HepG2 (cell line): ENCODE measurements around the gene PEX11B. TPM values are rescaled to one million over a fixed set of nuclear protein-coding genes. Genes with fewer than 3 reads are reported as not detected.
A peak's percentile ranks its signal among the peaks of the same experiment; 100 is the strongest.

Source experiments
- AGO1 ChIP-seq: fragments of 200-400 bp; formaldehyde crosslinking; IDR thresholded peaks from 2 replicates; pipeline ENCODE4 v1.6.1; 2017; ENCODE audit warnings: mild to moderate bottlenecking, low read depth, low read length, moderate library complexity; ENCODE audit not compliant: poor library complexity, severe bottlenecking
- ATF6 ChIP-seq: sonication (generic); formaldehyde crosslinking; conservative IDR thresholded peaks from 2 replicates; pipeline ENCODE4 v1.4.0; 2020; ENCODE audit warnings: missing genetic modification reagents
- FOXC1 ChIP-seq: sonication (generic); formaldehyde crosslinking; IDR thresholded peaks from 2 replicates; pipeline ENCODE4 v1.8.0; 2022; ENCODE audit warnings: mild to moderate bottlenecking, missing genetic modification reagents, borderline replicate concordance
- HDAC2 ChIP-seq: sonication (generic); formaldehyde crosslinking; IDR thresholded peaks from 2 replicates; pipeline ENCODE4 v1.4.0; 2020; ENCODE audit warnings: missing genetic modification reagents
- HMG20B ChIP-seq: conservative IDR thresholded peaks from 2 replicates; pipeline ENCODE4 v1.6.1; 2016; ENCODE audit warnings: missing genetic modification reagents, missing compliant biosample characterization
- HNRNPLL ChIP-seq: fragments of 200-400 bp; formaldehyde crosslinking; IDR thresholded peaks from 2 replicates; pipeline ENCODE4 v1.6.1; 2017; ENCODE audit warnings: mild to moderate bottlenecking, low read depth, low read length; ENCODE audit not compliant: poor library complexity, severe bottlenecking
- NBN ChIP-seq: fragments of 450-650 bp; conservative IDR thresholded peaks from 2 replicates; pipeline ENCODE4 v1.6.1; 2017
- PBX3 ChIP-seq: sonication (generic); formaldehyde crosslinking; IDR thresholded peaks from 2 replicates; pipeline ENCODE4 v1.8.1; 2023; ENCODE audit warnings: missing genetic modification reagents, inconsistent platforms, borderline replicate concordance
- SNAPC2 ChIP-seq: sonication (generic); formaldehyde crosslinking; IDR thresholded peaks from 2 replicates; pipeline ENCODE4 v1.8.1; 2022; ENCODE audit warnings: mild to moderate bottlenecking, missing genetic modification reagents
- TARDBP ChIP-seq: sonication (generic); formaldehyde crosslinking; IDR thresholded peaks from 2 replicates; pipeline ENCODE4 v1.8.0; 2022; ENCODE audit warnings: mild to moderate bottlenecking, missing genetic modification reagents
- YY1 ChIP-seq: IDR thresholded peaks from 2 replicates; pipeline ENCODE4 v1.6.1; 2011; ENCODE audit warnings: low read length, low read depth, moderate library complexity, mild to moderate bottlenecking; ENCODE audit not compliant: insufficient read depth, insufficient replicate concordance
- ZBTB1 ChIP-seq: sonication (generic); formaldehyde crosslinking; IDR thresholded peaks from 2 replicates; pipeline ENCODE4 v1.4.0; 2020; ENCODE audit warnings: missing genetic modification reagents, borderline replicate concordance
- ZBTB21 ChIP-seq: sonication (generic); formaldehyde crosslinking; IDR thresholded peaks from 2 replicates; pipeline ENCODE4 v1.4.0; 2020; ENCODE audit warnings: missing genetic modification reagents
- ZFP41 ChIP-seq: sonication (generic); formaldehyde crosslinking; IDR thresholded peaks from 2 replicates; pipeline ENCODE4 v1.4.0; 2020; ENCODE audit warnings: mild to moderate bottlenecking, missing genetic modification reagents, borderline replicate concordance
- ZKSCAN1 ChIP-seq: fragments of 150-350 bp; IDR thresholded peaks from 2 replicates; pipeline ENCODE4 v1.6.1; 2014; ENCODE audit warnings: low read length
- ZNF260 ChIP-seq: sonication (generic); formaldehyde crosslinking; IDR thresholded peaks from 2 replicates; pipeline ENCODE4 v1.4.0; 2020; ENCODE audit warnings: missing genetic modification reagents, low read depth, mild to moderate bottlenecking, borderline replicate concordance
- ZNF550 ChIP-seq: sonication (generic); formaldehyde crosslinking; IDR thresholded peaks from 2 replicates; pipeline ENCODE4 v1.4.0; 2020; ENCODE audit warnings: mild to moderate bottlenecking, missing genetic modification reagents, borderline replicate concordance
- polyA plus RNA-seq, 8 experiments: library from polyadenylated mRNA; depleted of rRNA in 3 of 8; stranded (reverse) in 7 of 8; unstranded in 1 of 8; fragments of >200 nt; fragmentation: Illumina TruSeq in 4 of 8; extraction: Trizol in 4 of 8; gene quantifications; 2 replicates each; pipeline versions ENCODE4 v1.2.1 to v1.2.3, GENCODE V29; 2011 to 2016; ENCODE audit warnings: low read depth in 4 of 8, missing spikeins in 1 of 8, mixed read lengths in 1 of 8; ENCODE audit not compliant: insufficient read depth in 1 of 8
- total RNA-seq, 5 experiments: library from RNA; depleted of rRNA; stranded (reverse); fragments of >200 nt; fragmentation: Illumina TruSeq; extraction: Trizol; gene quantifications; 2 replicates each; pipeline ENCODE4 v1.2.3, GENCODE V29; 2016; ENCODE audit warnings: low read depth in 1 of 5
- TF ChIP-seq, protein P1 (sequence below): sonication (generic); formaldehyde crosslinking; IDR thresholded peaks from 2 replicates; pipeline ENCODE4 v1.8.1; 2023; ENCODE audit warnings: mild to moderate bottlenecking, inconsistent platforms, moderate library complexity, missing genetic modification reagents, borderline replicate concordance

PEX11B gene
- total and polyA plus RNA-seq, 2 of the 13 experiments (the other 11 are each of a cell fraction or from before 2014, with no cell fraction given) = 21.6 to 48.4 TPM

GRCh38 chr1:145927063-145927886 lies 8.8 kb upstream of the PEX11B start, which contains the start of gene RBM8A (continued):
- TF ChIP-seq, protein P1, sequence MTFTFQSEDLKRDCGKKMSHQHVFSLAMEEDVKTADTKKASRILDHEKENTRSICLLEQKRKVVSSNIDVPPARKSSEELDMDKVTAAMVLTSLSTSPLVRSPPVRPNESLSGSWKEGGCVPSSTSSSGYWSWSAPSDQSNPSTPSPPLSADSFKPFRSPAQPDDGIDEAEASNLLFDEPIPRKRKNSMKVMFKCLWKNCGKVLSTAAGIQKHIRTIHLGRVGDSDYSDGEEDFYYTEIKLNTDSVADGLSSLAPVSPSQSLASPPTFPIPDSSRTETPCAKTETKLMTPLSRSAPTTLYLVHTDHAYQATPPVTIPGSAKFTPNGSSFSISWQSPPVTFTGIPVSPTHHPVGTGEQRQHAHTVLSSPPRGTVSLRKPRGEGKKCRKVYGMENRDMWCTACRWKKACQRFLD (CRISPR knock-in tag) = no peak; the same call in 1 of the 2 replicates
- no peak for TF ChIP-seq ZNF550 (CRISPR knock-in tag)
- no peak for TF ChIP-seq ZFP41 (CRISPR knock-in tag)
- TF ChIP-seq YY1 = peak; percentile 94
- no peak for TF ChIP-seq ZNF260 (CRISPR knock-in tag)
- no peak; the same call in 1 of the 2 replicates for TF ChIP-seq ZBTB21 (CRISPR knock-in tag)
- TF ChIP-seq NBN = no peak
- TF ChIP-seq AGO1 = no peak
- TF ChIP-seq FOXC1 (CRISPR knock-in tag) = no peak
- TF ChIP-seq SNAPC2 (CRISPR knock-in tag) = 0 out of 2 replicates have a peak, but pooled peaks have one; percentile 55
- no peak for TF ChIP-seq ZKSCAN1
- peak; percentile 64; the same call in 1 of the 2 replicates for TF ChIP-seq HDAC2 (CRISPR knock-in tag)
- no peak for TF ChIP-seq PBX3 (CRISPR knock-in tag)
- TF ChIP-seq ZBTB1 (CRISPR knock-in tag) = no peak
- TF ChIP-seq TARDBP (CRISPR knock-in tag) = peak; percentile 85
- no peak for TF ChIP-seq HNRNPLL
- TF ChIP-seq ATF6 = no peak
- TF ChIP-seq HMG20B (CRISPR knock-in tag) = no peak
